Measurements from ENCODE around the gene MAP2K2. TPM values are rescaled to one million over a fixed set of nuclear protein-coding genes. Genes with fewer than 3 reads are reported as not detected.

MAP2K2 gene
- total RNA-seq, 1 donor from 2014 or later = 153 TPM

- H3K9me3 Mint-ChIP-seq (ENCODE audit: unreplicated experiment) = no peaks in the 10 kb centered on the region
- no peak for DNase-seq (ENCODE audit: low spot score)
- H3K4me3 Mint-ChIP-seq (ENCODE audit: unreplicated experiment) = no peak overlapping the region
- no peaks in the 10 kb centered on the region for H3K36me3 Mint-ChIP-seq (ENCODE audit: low read depth, unreplicated experiment)
- no peaks in the 10 kb centered on the region for H3K27me3 Mint-ChIP-seq (ENCODE audit: unreplicated experiment)
- H3K4me1 Mint-ChIP-seq (ENCODE audit: unreplicated experiment) = peaks cover 3% of the 10 kb centered on the region
- no peak overlapping the region for H3K27ac Mint-ChIP-seq (ENCODE audit: unreplicated experiment)
- TF ChIP-seq CTCF (IDR thresholded peaks at IDR 0.05; ENCODE audit: unreplicated experiment) = no peak
These were observed 61.2 kb downstream of the MAP2K2 start for GRCh38 chr19:4062419-4063368.

GRCh38 chr19:4061683-4062418, 62.1 kb downstream of the MAP2K2 start:
- Mint-ChIP-seq H3K4me3 (ENCODE audit: unreplicated experiment) (no peak overlapping the region), H3K27me3 (ENCODE audit: unreplicated experiment) (peaks cover 1% of the 10 kb centered on the region), H3K27ac (ENCODE audit: unreplicated experiment) (no peak overlapping the region)

GRCh38 chr19:4061178-4061682, 62.7 kb downstream of the MAP2K2 start:
- H3K36me3 Mint-ChIP-seq (ENCODE audit: low read depth, unreplicated experiment) = no peaks in the 10 kb centered on the region
- no peak for DNase-seq (ENCODE audit: low spot score)
- no peak overlapping the region for H3K4me3 Mint-ChIP-seq (ENCODE audit: unreplicated experiment)
- no peak for TF ChIP-seq CTCF (IDR thresholded peaks at IDR 0.05; ENCODE audit: unreplicated experiment)
- H3K27me3 Mint-ChIP-seq (ENCODE audit: unreplicated experiment) = peaks cover 2% of the 10 kb centered on the region
- H3K27ac Mint-ChIP-seq (ENCODE audit: unreplicated experiment) = no peak overlapping the region
- H3K4me1 Mint-ChIP-seq (ENCODE audit: unreplicated experiment) = peaks cover 3% of the 10 kb centered on the region
- no peaks in the 10 kb centered on the region for H3K9me3 Mint-ChIP-seq (ENCODE audit: unreplicated experiment)

More at GRCh38 chr19:4061683-4062418, 62.1 kb downstream of the MAP2K2 start:
- DNase-seq (ENCODE audit: low spot score) = no peak
- Mint-ChIP-seq H3K9me3 (ENCODE audit: unreplicated experiment) (no peaks in the 10 kb centered on the region), H3K36me3 (ENCODE audit: low read depth, unreplicated experiment) (no peaks in the 10 kb centered on the region), H3K4me1 (ENCODE audit: unreplicated experiment) (peaks cover 3% of the 10 kb centered on the region)
- no peak for TF ChIP-seq CTCF (IDR thresholded peaks at IDR 0.05; ENCODE audit: unreplicated experiment)

GRCh38 chr19:4060621-4061177, 63.2 kb downstream of the MAP2K2 start:
- peaks cover 4% of the 10 kb centered on the region for H3K36me3 Mint-ChIP-seq (ENCODE audit: low read depth, unreplicated experiment)
- peaks cover 3% of the 10 kb centered on the region for H3K4me1 Mint-ChIP-seq (ENCODE audit: unreplicated experiment)
- H3K27ac Mint-ChIP-seq (ENCODE audit: unreplicated experiment) = no peak overlapping the region
- H3K9me3 Mint-ChIP-seq (ENCODE audit: unreplicated experiment) = no peaks in the 10 kb centered on the region
- no peak overlapping the region for H3K4me3 Mint-ChIP-seq (ENCODE audit: unreplicated experiment)
- DNase-seq (ENCODE audit: low spot score) = no peak
- H3K27me3 Mint-ChIP-seq (ENCODE audit: unreplicated experiment) = peaks cover 7% of the 10 kb centered on the region
- TF ChIP-seq CTCF (IDR thresholded peaks at IDR 0.05; ENCODE audit: unreplicated experiment) = no peak
